ENCODE data around the gene DNAH8.

DNAH8 gene

GRCh38 chr6:39049575-39050283, 334.6 kb downstream of the DNAH8 start:
- H3K27ac ChIP-seq (ENCODE audit: low read depth, low read length), result no peak overlapping the region
- no peak overlapping the region for H3K9ac ChIP-seq (ENCODE audit: low read depth in 1 of 2, low read length in 2 of 2)
- no peaks in the 10 kb centered on the region for H3K9me3 ChIP-seq (ENCODE audit: control insufficient read depth in 1 of 2, low read length in 2 of 2)
- H3K4me3 ChIP-seq (ENCODE audit: low read depth in 1 of 2, low read length in 2 of 2), result no peak overlapping the region
- H3K36me3 ChIP-seq (ENCODE audit: control insufficient read depth in 1 of 2, insufficient read depth in 2 of 2, low read length in 2 of 2), result no peaks in the 10 kb centered on the region
- peaks cover 19 to 37% of the 10 kb centered on the region in 2 donors for H3K27me3 ChIP-seq (ENCODE audit: control insufficient read depth in 1 of 2, insufficient read depth in 2 of 2, low read length in 2 of 2)
- peaks cover 18 to 19% of the 10 kb centered on the region in 2 donors for H3K4me1 ChIP-seq (ENCODE audit: control insufficient read depth in 1 of 2, insufficient read depth in 2 of 2, low read length in 2 of 2)

- Histone ChIP-seq H3K9me3 (ENCODE audit: control insufficient read depth in 1 of 2, low read length in 2 of 2) (no peaks in the 10 kb centered on the region), H3K9ac (ENCODE audit: low read depth in 1 of 2, low read length in 2 of 2) (no peak overlapping the region), H3K27ac (ENCODE audit: low read depth, low read length) (no peak overlapping the region), H3K4me1 (ENCODE audit: control insufficient read depth in 1 of 2, insufficient read depth in 2 of 2, low read length in 2 of 2) (peaks cover 21 to 23% of the 10 kb centered on the region in 2 donors), H3K36me3 (ENCODE audit: control insufficient read depth in 1 of 2, insufficient read depth in 2 of 2, low read length in 2 of 2) (no peaks in the 10 kb centered on the region), H3K27me3 (ENCODE audit: control insufficient read depth in 1 of 2, insufficient read depth in 2 of 2, low read length in 2 of 2) (peaks cover 19 to 37% of the 10 kb centered on the region in 2 donors), H3K4me3 (ENCODE audit: low read depth in 1 of 2, low read length in 2 of 2) (no peak overlapping the region)
Measured at GRCh38 chr6:39050453-39051112, 335.5 kb downstream of the DNAH8 start.

- Histone ChIP-seq H3K36me3 (ENCODE audit: control insufficient read depth in 1 of 2, insufficient read depth in 2 of 2, low read length in 2 of 2) (no peaks in the 10 kb centered on the region), H3K4me3 (ENCODE audit: low read depth in 1 of 2, low read length in 2 of 2) (no peak overlapping the region), H3K9me3 (ENCODE audit: control insufficient read depth in 1 of 2, low read length in 2 of 2) (no peaks in the 10 kb centered on the region), H3K4me1 (ENCODE audit: control insufficient read depth in 1 of 2, insufficient read depth in 2 of 2, low read length in 2 of 2) (peaks cover 21 to 23% of the 10 kb centered on the region in 2 donors), H3K27me3 (ENCODE audit: control insufficient read depth in 1 of 2, insufficient read depth in 2 of 2, low read length in 2 of 2) (peaks cover 19 to 34% of the 10 kb centered on the region in 2 donors), H3K9ac (ENCODE audit: low read depth in 1 of 2, low read length in 2 of 2) (no peak overlapping the region), H3K27ac (ENCODE audit: low read depth, low read length) (no peak overlapping the region)
Measured at GRCh38 chr6:39051399-39052122, 336.4 kb downstream of the DNAH8 start.

GRCh38 chr6:39053016-39053624, 338.0 kb downstream of the DNAH8 start:
- H3K27ac ChIP-seq (ENCODE audit: low read depth, low read length), result no peak overlapping the region
- H3K4me3 ChIP-seq (ENCODE audit: low read depth in 1 of 2, low read length in 2 of 2), result no peak overlapping the region
- no peaks in the 10 kb centered on the region for H3K9me3 ChIP-seq (ENCODE audit: control insufficient read depth in 1 of 2, low read length in 2 of 2)
- H3K36me3 ChIP-seq (ENCODE audit: control insufficient read depth in 1 of 2, insufficient read depth in 2 of 2, low read length in 2 of 2), result no peaks in the 10 kb centered on the region
- H3K4me1 ChIP-seq (ENCODE audit: control insufficient read depth in 1 of 2, insufficient read depth in 2 of 2, low read length in 2 of 2), result peaks cover 21 to 23% of the 10 kb centered on the region in 2 donors
- H3K27me3 ChIP-seq (ENCODE audit: control insufficient read depth in 1 of 2, insufficient read depth in 2 of 2, low read length in 2 of 2), result peaks cover 8 to 18% of the 10 kb centered on the region in 2 donors
- no peak overlapping the region for H3K9ac ChIP-seq (ENCODE audit: low read depth in 1 of 2, low read length in 2 of 2)

GRCh38 chr6:39053854-39054576, 338.9 kb downstream of the DNAH8 start:
- H3K9ac ChIP-seq (ENCODE audit: low read depth in 1 of 2, low read length in 2 of 2), result peak overlapping the region in 1 of 2 donors; percentile 41
- peaks cover 3 to 12% of the 10 kb centered on the region in 2 donors for H3K27me3 ChIP-seq (ENCODE audit: control insufficient read depth in 1 of 2, insufficient read depth in 2 of 2, low read length in 2 of 2)
- no peaks in the 10 kb centered on the region for H3K36me3 ChIP-seq (ENCODE audit: control insufficient read depth in 1 of 2, insufficient read depth in 2 of 2, low read length in 2 of 2)
- peaks cover 21 to 23% of the 10 kb centered on the region in 2 donors for H3K4me1 ChIP-seq (ENCODE audit: control insufficient read depth in 1 of 2, insufficient read depth in 2 of 2, low read length in 2 of 2)
- H3K9me3 ChIP-seq (ENCODE audit: control insufficient read depth in 1 of 2, low read length in 2 of 2), result no peaks in the 10 kb centered on the region
- H3K4me3 ChIP-seq (ENCODE audit: low read depth in 1 of 2, low read length in 2 of 2), result peak overlapping the region in 1 of 2 donors; percentile 11
- H3K27ac ChIP-seq (ENCODE audit: low read depth, low read length), result no peak overlapping the region

- Histone ChIP-seq H3K27me3 (ENCODE audit: control insufficient read depth in 1 of 2, insufficient read depth in 2 of 2, low read length in 2 of 2) (peaks cover 3 to 5% of the 10 kb centered on the region in 2 donors), H3K27ac (ENCODE audit: low read depth, low read length) (no peak overlapping the region), H3K4me3 (ENCODE audit: low read depth in 1 of 2, low read length in 2 of 2) (no peak overlapping the region), H3K9me3 (ENCODE audit: control insufficient read depth in 1 of 2, low read length in 2 of 2) (no peaks in the 10 kb centered on the region), H3K4me1 (ENCODE audit: control insufficient read depth in 1 of 2, insufficient read depth in 2 of 2, low read length in 2 of 2) (peaks cover 21 to 23% of the 10 kb centered on the region in 2 donors), H3K36me3 (ENCODE audit: control insufficient read depth in 1 of 2, insufficient read depth in 2 of 2, low read length in 2 of 2) (no peaks in the 10 kb centered on the region), H3K9ac (ENCODE audit: low read depth in 1 of 2, low read length in 2 of 2) (no peak overlapping the region)
Measured at GRCh38 chr6:39054577-39055142, 339.5 kb downstream of the DNAH8 start.

- H3K4me3 ChIP-seq (ENCODE audit: low read depth in 1 of 2, low read length in 2 of 2), result no peak overlapping the region
Measured at GRCh38 chr6:39055661-39056060, 340.6 kb downstream of the DNAH8 start.

GRCh38 chr6:39056191-39056590, 341.1 kb downstream of the DNAH8 start:
- no peaks in the 10 kb centered on the region for H3K36me3 ChIP-seq (ENCODE audit: control insufficient read depth in 1 of 2, insufficient read depth in 2 of 2, low read length in 2 of 2)
- H3K9ac ChIP-seq (ENCODE audit: low read depth in 1 of 2, low read length in 2 of 2), result no peak overlapping the region
- no peak overlapping the region for H3K27ac ChIP-seq (ENCODE audit: low read depth, low read length)
- H3K9me3 ChIP-seq (ENCODE audit: control insufficient read depth in 1 of 2, low read length in 2 of 2), result no peaks in the 10 kb centered on the region
- no peak overlapping the region for H3K4me3 ChIP-seq (ENCODE audit: low read depth in 1 of 2, low read length in 2 of 2)
- no peaks in the 10 kb centered on the region for H3K27me3 ChIP-seq (ENCODE audit: control insufficient read depth in 1 of 2, insufficient read depth in 2 of 2, low read length in 2 of 2)
- H3K4me1 ChIP-seq (ENCODE audit: control insufficient read depth in 1 of 2, insufficient read depth in 2 of 2, low read length in 2 of 2), result peaks cover 23 to 28% of the 10 kb centered on the region in 2 donors

More at GRCh38 chr6:39055661-39056060, 340.6 kb downstream of the DNAH8 start:
- H3K4me1 ChIP-seq (ENCODE audit: control insufficient read depth in 1 of 2, insufficient read depth in 2 of 2, low read length in 2 of 2), result peaks cover 23 to 24% of the 10 kb centered on the region in 2 donors
- H3K9me3 ChIP-seq (ENCODE audit: control insufficient read depth in 1 of 2, low read length in 2 of 2), result no peaks in the 10 kb centered on the region
- no peak overlapping the region for H3K9ac ChIP-seq (ENCODE audit: low read depth in 1 of 2, low read length in 2 of 2)
- H3K36me3 ChIP-seq (ENCODE audit: control insufficient read depth in 1 of 2, insufficient read depth in 2 of 2, low read length in 2 of 2), result no peaks in the 10 kb centered on the region
- no peaks in the 10 kb centered on the region for H3K27me3 ChIP-seq (ENCODE audit: control insufficient read depth in 1 of 2, insufficient read depth in 2 of 2, low read length in 2 of 2)
- no peak overlapping the region for H3K27ac ChIP-seq (ENCODE audit: low read depth, low read length)

GRCh38 chr6:39056681-39057080, 341.6 kb downstream of the DNAH8 start:
- Histone ChIP-seq H3K4me3 (ENCODE audit: low read depth in 1 of 2, low read length in 2 of 2) (no peak overlapping the region), H3K9ac (ENCODE audit: low read depth in 1 of 2, low read length in 2 of 2) (no peak overlapping the region), H3K9me3 (ENCODE audit: control insufficient read depth in 1 of 2, low read length in 2 of 2) (no peaks in the 10 kb centered on the region), H3K36me3 (ENCODE audit: control insufficient read depth in 1 of 2, insufficient read depth in 2 of 2, low read length in 2 of 2) (no peaks in the 10 kb centered on the region), H3K27ac (ENCODE audit: low read depth, low read length) (no peak overlapping the region), H3K4me1 (ENCODE audit: control insufficient read depth in 1 of 2, insufficient read depth in 2 of 2, low read length in 2 of 2) (peaks cover 24 to 32% of the 10 kb centered on the region in 2 donors), H3K27me3 (ENCODE audit: control insufficient read depth in 1 of 2, insufficient read depth in 2 of 2, low read length in 2 of 2) (no peaks in the 10 kb centered on the region)

All from duodenal mucosa (tissue), 2 donors.